Left renal cortex interstitium (tissue), 4 donors: ENCODE data around the gene KCNJ1. TPM values are rescaled to one million over a fixed set of nuclear protein-coding genes. Genes with fewer than 3 reads are reported as not detected.
A peak's percentile ranks its signal among the peaks of the same experiment; 100 is the strongest.

Experiments
- DNase-seq, 4 donors: peaks; one replicate each; pipeline ENCODE4 v3.0.0-alpha.2; 2013; ENCODE audit warnings: low read depth in 4 of 4, low spot score in 2 of 4, missing footprints in 1 of 4
- polyA plus RNA-seq, 4 donors: library from polyadenylated mRNA; unstranded; fragments of 120-200 nt; gene quantifications; one replicate each; pipeline ENCODE4 v1.2.1, GENCODE V29; 2013; ENCODE audit not compliant: insufficient read length in 4 of 4

KCNJ1 gene
- polyA plus RNA-seq, 4 donors = 68.9 to 127 (median 88.0) TPM

- DNase-seq = no peak
Measured at GRCh38 chr11:128800871-128801417, 66.2 kb downstream of the KCNJ1 start.

GRCh38 chr11:128796270-128796669 is 70.8 kb downstream of the KCNJ1 start:
- DNase-seq = no peak

- DNase-seq = peak in 1 of 4 donors; percentile 69
Measured at GRCh38 chr11:128790196-128790595, 76.9 kb downstream of the KCNJ1 start.

GRCh38 chr11:128789497-128790150 is 77.5 kb downstream of the KCNJ1 start:
- no peak for DNase-seq

Other genes with a start within 250 kb of the KCNJ1 start
- 10 to 100 TPM; 25.6 to 31.7 (median 28.1) TPM for gene FLI1, start 173.2 kb downstream of the KCNJ1 start, polyA plus RNA-seq
- 1 to 10 TPM; 4.2 to 5.2 (median 4.9) TPM for gene KCNJ5, start 24.1 kb upstream of the KCNJ1 start, polyA plus RNA-seq
- gene TP53AIP1, start 75.6 kb upstream of the KCNJ1 start, polyA plus RNA-seq = 1 to 10 TPM in 2 of 4 donors, under 1 TPM in 2; 0.85 to 1.2 (median 0.96) TPM